ENCODE data around the gene RAB3D.

GRCh38 chr19:11339254-11340098 is at the start of gene RAB3D:
- TF ChIP-seq CTCF (conservative IDR thresholded peaks at IDR 0.05; ENCODE audit: low read depth, low read length): no peak
- no peak for TF ChIP-seq EZH2 (IDR thresholded peaks at IDR 0.05; ENCODE audit: low read length, unreplicated experiment)

All from PC-3 (cell line).